ENCODE results near the gene HTT. TPM values are rescaled to one million over a fixed set of nuclear protein-coding genes. Genes with fewer than 3 reads are reported as not detected.
A peak's percentile ranks its signal among the peaks of the same experiment; 100 is the strongest.

The HTT gene
- polyA plus RNA-seq, 1 donor from 2014 or later, result 11.5 TPM

GRCh38 chr4:3192827-3193226, 118.3 kb downstream of the HTT start:
- no peak overlapping the region for H3K27ac ChIP-seq (ENCODE audit: low read length)

GRCh38 chr4:3193531-3194203, 119.2 kb downstream of the HTT start:
- no peaks in the 10 kb centered on the region for H3K79me2 ChIP-seq (replicated peaks; ENCODE audit: insufficient read depth, low read length)

More at GRCh38 chr4:3192827-3193226, 118.3 kb downstream of the HTT start:
- H3K9ac ChIP-seq (ENCODE audit: low read length), result no peak overlapping the region
- H2AFZ ChIP-seq (ENCODE audit: low read depth, low read length), result no peak overlapping the region
- no peaks in the 10 kb centered on the region for H3K36me3 ChIP-seq (ENCODE audit: insufficient read depth, low read length)
- H3K9me2 ChIP-seq (ENCODE audit: insufficient read depth, low read length), result no peaks in the 10 kb centered on the region
- H3K27me3 ChIP-seq (ENCODE audit: insufficient read depth, low read depth, low read length), result no peaks in the 10 kb centered on the region
- no peaks in the 10 kb centered on the region for H4K20me1 ChIP-seq (ENCODE audit: insufficient read depth)
- H3K9me3 ChIP-seq (ENCODE audit: low read length), result no peaks in the 10 kb centered on the region
- H3K4me3 ChIP-seq (ENCODE audit: low read length), result no peak overlapping the region
- TF ChIP-seq REST (IDR thresholded peaks at IDR 0.05; ENCODE audit: borderline replicate concordance), result no peak
- no peak for TF ChIP-seq MXI1 (conservative IDR thresholded peaks at IDR 0.05; ENCODE audit: poor library complexity, severe bottlenecking)
- TF ChIP-seq EZH2 (IDR thresholded peaks at IDR 0.05; ENCODE audit: borderline replicate concordance, insufficient read depth, low read length, poor library complexity, severe bottlenecking), result no peak
- no peak for TF ChIP-seq RAD21 (conservative IDR thresholded peaks at IDR 0.05)
- no peak for TF ChIP-seq EP300 (conservative IDR thresholded peaks at IDR 0.05; ENCODE audit: poor library complexity, severe bottlenecking)
- no peak for TF ChIP-seq TAF1 (IDR thresholded peaks at IDR 0.05; ENCODE audit: low read depth)
- TF ChIP-seq SMC3 (conservative IDR thresholded peaks at IDR 0.05; ENCODE audit: poor library complexity), result no peak
- no peak for TF ChIP-seq CTCF (IDR thresholded peaks at IDR 0.05; ENCODE audit: poor library complexity, severe bottlenecking)
- no peak for TF ChIP-seq POLR2AphosphoS5 (IDR thresholded peaks at IDR 0.05)
- H3K4me2 ChIP-seq (ENCODE audit: low read length), result no peak overlapping the region
- H3F3A ChIP-seq (ENCODE audit: insufficient read depth, low read length, poor library complexity, severe bottlenecking), result no peaks in the 10 kb centered on the region
- no peaks in the 10 kb centered on the region for H3K79me2 ChIP-seq (replicated peaks; ENCODE audit: insufficient read depth, low read length)

More at GRCh38 chr4:3193531-3194203, 119.2 kb downstream of the HTT start:
- Histone ChIP-seq H3K36me3 (ENCODE audit: insufficient read depth, low read length) (no peaks in the 10 kb centered on the region), H3K9me3 (ENCODE audit: low read length) (no peaks in the 10 kb centered on the region), H3K9me2 (ENCODE audit: insufficient read depth, low read length) (no peaks in the 10 kb centered on the region), H4K20me1 (ENCODE audit: insufficient read depth) (no peaks in the 10 kb centered on the region), H2AFZ (ENCODE audit: low read depth, low read length) (no peak overlapping the region), H3F3A (ENCODE audit: insufficient read depth, low read length, poor library complexity, severe bottlenecking) (no peaks in the 10 kb centered on the region), H3K9ac (ENCODE audit: low read length) (no peak overlapping the region), H3K27me3 (ENCODE audit: insufficient read depth, low read depth, low read length) (no peaks in the 10 kb centered on the region), H3K27ac (ENCODE audit: low read length) (no peak overlapping the region), H3K4me2 (ENCODE audit: low read length) (no peak overlapping the region), H3K4me3 (ENCODE audit: low read length) (no peak overlapping the region)
- TF ChIP-seq EZH2 (IDR thresholded peaks at IDR 0.05; ENCODE audit: borderline replicate concordance, insufficient read depth, low read length, poor library complexity, severe bottlenecking) (no peak), SMC3 (conservative IDR thresholded peaks at IDR 0.05; ENCODE audit: poor library complexity) (peak; percentile 81), CTCF (IDR thresholded peaks at IDR 0.05; ENCODE audit: poor library complexity, severe bottlenecking) (peak; percentile 72), MXI1 (conservative IDR thresholded peaks at IDR 0.05; ENCODE audit: poor library complexity, severe bottlenecking) (no peak), RAD21 (conservative IDR thresholded peaks at IDR 0.05) (peak; percentile 73), TAF1 (IDR thresholded peaks at IDR 0.05; ENCODE audit: low read depth) (no peak)
